ENCODE data around the gene PPP2R5E. TPM values are rescaled to one million over a fixed set of nuclear protein-coding genes. Genes with fewer than 3 reads are reported as not detected.

PPP2R5E gene
- total RNA-seq, 1 experiment from 2014 or later: 47.2 TPM

GRCh38 chr14:63421919-63422318, 121.3 kb downstream of the PPP2R5E start:
- DNase-seq (ENCODE audit: low read depth, low spot score) (no peak), ATAC-seq (no peak)
- in situ Hi-C loops (cut with HindIII; ENCODE audit: low pct_unique_long_range_greater_than_20kb, low sequenced_read_pairs): no loop called here
- no peaks in the 10 kb centered on the region; the same call in 1 of the 2 replicates for H3K36me3 ChIP-seq (ENCODE audit: control insufficient read depth, insufficient read depth, low read length)
- no peaks in the 10 kb centered on the region for H3K4me1 ChIP-seq (ENCODE audit: control insufficient read depth, insufficient read depth, low read length)
- ChIA-PET POLR2A (no interaction called here), CTCF (interaction anchor here (0.6 kb wide), 1 partner anchor 62 kb away, joined by 3 read pairs; no protein-coding TSS in a partner anchor)
- intact Hi-C loops (cut with micrococcal nuclease; ENCODE audit: unreplicated experiment): no loop called here
- no peaks in the 10 kb centered on the region for H3K9me3 ChIP-seq (ENCODE audit: control insufficient read depth, insufficient read depth, low read depth, low read length)
- H3K4me3 ChIP-seq (ENCODE audit: low read depth in 2 of 2, low read length in 2 of 2): no peak overlapping the region
- no peaks in the 10 kb centered on the region for H3K27me3 ChIP-seq (ENCODE audit: control insufficient read depth, insufficient read depth, low read length)
- TF ChIP-seq REST (IDR thresholded peaks at IDR 0.05; ENCODE audit: insufficient read depth in 1 of 2, low read depth in 2 of 2, low read length in 1 of 2): no peak
- TF ChIP-seq CTCF (IDR thresholded peaks at IDR 0.05): no peak
- no peak for TF ChIP-seq TCF7L2 (IDR thresholded peaks at IDR 0.05; ENCODE audit: low read depth, low read length)
- no peak for TF ChIP-seq POLR2AphosphoS5 (IDR thresholded peaks at IDR 0.05; ENCODE audit: low read depth, low read length)
- no peak for TF ChIP-seq SIN3A (IDR thresholded peaks at IDR 0.05; ENCODE audit: borderline replicate concordance, insufficient read depth, low read depth, low read length)
- H3K27ac ChIP-seq (ENCODE audit: low read length): no peak overlapping the region
- no TSS peak for BruUV-seq (replicated peaks)

- ChIA-PET POLR2A (no interaction called here), CTCF (interaction anchor here (0.6 kb wide), 1 partner anchor 63 kb away, joined by 3 read pairs; no protein-coding TSS in a partner anchor)
- ATAC-seq: no peak
- no TSS peak for BruUV-seq (replicated peaks)
- no peaks in the 10 kb centered on the region; the same call in 1 of the 2 replicates for H3K36me3 ChIP-seq (ENCODE audit: control insufficient read depth, insufficient read depth, low read length)
- no peaks in the 10 kb centered on the region for H3K27me3 ChIP-seq (ENCODE audit: control insufficient read depth, insufficient read depth, low read length)
- TF ChIP-seq SIN3A (IDR thresholded peaks at IDR 0.05; ENCODE audit: borderline replicate concordance, insufficient read depth, low read depth, low read length) (no peak), TCF7L2 (IDR thresholded peaks at IDR 0.05; ENCODE audit: low read depth, low read length) (no peak), REST (IDR thresholded peaks at IDR 0.05; ENCODE audit: insufficient read depth in 1 of 2, low read depth in 2 of 2, low read length in 1 of 2) (no peak), CTCF (IDR thresholded peaks at IDR 0.05) (no peak)
- intact Hi-C loops (cut with micrococcal nuclease; ENCODE audit: unreplicated experiment) (no loop called here), in situ Hi-C loops (cut with HindIII; ENCODE audit: low pct_unique_long_range_greater_than_20kb, low sequenced_read_pairs) (no loop called here)
- DNase-seq (ENCODE audit: low read depth, low spot score): no peak
- no peak overlapping the region for H3K27ac ChIP-seq (ENCODE audit: low read length)
- H3K4me1 ChIP-seq (ENCODE audit: control insufficient read depth, insufficient read depth, low read length): no peaks in the 10 kb centered on the region
- no peaks in the 10 kb centered on the region for H3K9me3 ChIP-seq (ENCODE audit: control insufficient read depth, insufficient read depth, low read depth, low read length)
- H3K4me3 ChIP-seq (ENCODE audit: low read depth in 2 of 2, low read length in 2 of 2): no peak overlapping the region
These were observed 122.0 kb downstream of the PPP2R5E start for GRCh38 chr14:63421226-63421625.
